ENCODE measurements around the gene RBM10.

Gene RBM10

GRCh38 chrX:47232197-47232802, 87.3 kb downstream of the RBM10 start:
- Histone ChIP-seq H3K4me2 (ENCODE audit: low read length) (peak overlapping the region; percentile 66), H3K27me3 (ENCODE audit: control insufficient read depth, insufficient read depth, low read length) (no peaks in the 10 kb centered on the region), H3K27ac (peak overlapping the region; percentile 98), H3K4me3 (ENCODE audit: low read depth, low read length) (peak overlapping the region; percentile 86), H2AFZ (peak overlapping the region; percentile 79), H3K9ac (peak overlapping the region; percentile 35), H3K36me3 (ENCODE audit: control insufficient read depth, insufficient read depth, low read length) (no peaks in the 10 kb centered on the region), H3K79me2 (peaks cover 3% of the 10 kb centered on the region), H3K9me3 (ENCODE audit: control insufficient read depth, low read length) (no peaks in the 10 kb centered on the region), H3K4me1 (peaks cover 4% of the 10 kb centered on the region)
- TF ChIP-seq, protein P1, sequence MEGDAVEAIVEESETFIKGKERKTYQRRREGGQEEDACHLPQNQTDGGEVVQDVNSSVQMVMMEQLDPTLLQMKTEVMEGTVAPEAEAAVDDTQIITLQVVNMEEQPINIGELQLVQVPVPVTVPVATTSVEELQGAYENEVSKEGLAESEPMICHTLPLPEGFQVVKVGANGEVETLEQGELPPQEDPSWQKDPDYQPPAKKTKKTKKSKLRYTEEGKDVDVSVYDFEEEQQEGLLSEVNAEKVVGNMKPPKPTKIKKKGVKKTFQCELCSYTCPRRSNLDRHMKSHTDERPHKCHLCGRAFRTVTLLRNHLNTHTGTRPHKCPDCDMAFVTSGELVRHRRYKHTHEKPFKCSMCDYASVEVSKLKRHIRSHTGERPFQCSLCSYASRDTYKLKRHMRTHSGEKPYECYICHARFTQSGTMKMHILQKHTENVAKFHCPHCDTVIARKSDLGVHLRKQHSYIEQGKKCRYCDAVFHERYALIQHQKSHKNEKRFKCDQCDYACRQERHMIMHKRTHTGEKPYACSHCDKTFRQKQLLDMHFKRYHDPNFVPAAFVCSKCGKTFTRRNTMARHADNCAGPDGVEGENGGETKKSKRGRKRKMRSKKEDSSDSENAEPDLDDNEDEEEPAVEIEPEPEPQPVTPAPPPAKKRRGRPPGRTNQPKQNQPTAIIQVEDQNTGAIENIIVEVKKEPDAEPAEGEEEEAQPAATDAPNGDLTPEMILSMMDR (IDR thresholded peaks at IDR 0.05): no peak

DNA sequence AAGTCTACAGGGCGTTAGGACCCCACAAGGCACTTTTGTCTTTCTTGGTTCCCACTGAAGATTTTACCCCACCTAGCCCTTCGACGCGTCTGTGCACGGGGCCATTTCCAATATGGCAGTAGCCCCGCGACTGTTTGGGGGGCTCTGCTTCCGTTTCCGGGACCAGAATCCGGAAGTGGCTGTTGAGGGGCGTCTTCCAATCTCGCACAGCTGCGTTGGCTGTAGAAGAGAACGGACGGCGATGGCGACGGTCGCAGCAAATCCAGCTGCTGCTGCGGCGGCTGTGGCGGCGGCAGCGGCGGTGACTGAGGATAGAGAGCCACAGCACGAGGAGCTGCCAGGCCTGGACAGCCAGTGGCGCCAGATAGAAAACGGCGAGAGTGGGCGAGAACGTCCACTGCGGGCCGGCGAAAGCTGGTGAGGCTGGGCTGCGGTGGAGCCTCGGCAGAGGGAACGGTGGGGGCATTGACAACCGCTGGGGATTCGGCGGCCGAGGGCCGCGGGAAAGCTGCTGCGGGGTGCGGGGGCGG, 87.8 kb downstream of the RBM10 start, which contains the start of gene USP11:
TSS of gene USP11 (plus strand) at position 207 of the 530 bp plus-strand sequence. CDS start at position 242, 35 bp downstream.
- Histone ChIP-seq H3K36me3 (ENCODE audit: control insufficient read depth, insufficient read depth, low read length) (no peaks in the 10 kb centered on the region), H3K27ac (peak within 1 kb of the TSS; percentile 98), H3K79me2 (peaks cover 3% of the 10 kb centered on the region), H3K27me3 (ENCODE audit: control insufficient read depth, insufficient read depth, low read length) (no peaks in the 10 kb centered on the region), H3K4me1 (peaks cover 4% of the 10 kb centered on the region), H3K9ac (peak within 1 kb of the TSS; percentile 35), H2AFZ (peak within 1 kb of the TSS; percentile 79), H3K4me3 (ENCODE audit: low read depth, low read length) (peak within 1 kb of the TSS; percentile 86), H3K9me3 (ENCODE audit: control insufficient read depth, low read length) (no peaks in the 10 kb centered on the region), H3K4me2 (ENCODE audit: low read length) (peak within 1 kb of the TSS; percentile 66)
- TF ChIP-seq, protein P1 (IDR thresholded peaks at IDR 0.05): no peak

GRCh38 chrX:47233333-47234113, 88.5 kb downstream of the RBM10 start:
- peaks cover 3% of the 10 kb centered on the region for H3K79me2 ChIP-seq
- peak overlapping the region; percentile 79 for H2AFZ ChIP-seq
- H3K4me1 ChIP-seq: peaks cover 4% of the 10 kb centered on the region
- no peaks in the 10 kb centered on the region for H3K9me3 ChIP-seq (ENCODE audit: control insufficient read depth, low read length)
- peak overlapping the region; percentile 86 for H3K4me3 ChIP-seq (ENCODE audit: low read depth, low read length)
- H3K4me2 ChIP-seq (ENCODE audit: low read length): peak overlapping the region; percentile 66
- H3K27me3 ChIP-seq (ENCODE audit: control insufficient read depth, insufficient read depth, low read length): no peaks in the 10 kb centered on the region
- no peaks in the 10 kb centered on the region for H3K36me3 ChIP-seq (ENCODE audit: control insufficient read depth, insufficient read depth, low read length)
- H3K9ac ChIP-seq: peak overlapping the region; percentile 35
- H3K27ac ChIP-seq: peak overlapping the region; percentile 98
- TF ChIP-seq, protein P1 (IDR thresholded peaks at IDR 0.05): no peak

DNA sequence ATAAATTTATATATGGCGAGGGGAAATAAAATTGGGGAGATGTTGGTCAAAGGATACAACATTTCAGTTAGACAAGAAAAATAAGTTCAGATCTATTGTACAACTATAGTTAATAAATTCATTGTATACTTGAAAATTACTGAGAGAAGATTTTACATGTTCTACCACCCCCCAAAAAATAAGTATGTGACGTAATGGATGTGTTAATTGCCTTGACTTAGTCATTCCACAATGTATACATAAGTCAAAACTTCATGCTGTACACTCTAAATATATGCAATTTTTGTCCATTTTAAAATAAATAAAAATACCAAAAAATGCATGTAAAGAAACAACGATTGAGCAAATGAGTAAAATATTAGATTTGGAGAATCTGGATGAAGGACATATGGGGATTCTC, 89.6 kb downstream of the RBM10 start:
- Histone ChIP-seq H3K9me3 (ENCODE audit: control insufficient read depth, low read length) (no peaks in the 10 kb centered on the region), H3K4me2 (ENCODE audit: low read length) (peak overlapping the region; percentile 65), H3K79me2 (peaks cover 3% of the 10 kb centered on the region), H3K4me3 (ENCODE audit: low read depth, low read length) (peak overlapping the region; percentile 86), H3K27me3 (ENCODE audit: control insufficient read depth, insufficient read depth, low read length) (no peaks in the 10 kb centered on the region), H3K36me3 (ENCODE audit: control insufficient read depth, insufficient read depth, low read length) (no peaks in the 10 kb centered on the region), H3K4me1 (peaks cover 4% of the 10 kb centered on the region), H3K9ac (no peak overlapping the region), H3K27ac (peak overlapping the region; percentile 98), H2AFZ (no peak overlapping the region)
- TF ChIP-seq, protein P1 (IDR thresholded peaks at IDR 0.05): no peak

Data from parathyroid adenoma (tissue), 2 donors.